ENCODE results near the gene SIN3A. TPM values are rescaled to one million over a fixed set of nuclear protein-coding genes. Genes with fewer than 3 reads are reported as not detected.
"Not testable (repeated sequence)": the region's sequence is repeated elsewhere in the genome, so short reads cannot be mapped to it uniquely, and the experiment has no call there.

The SIN3A gene
- total RNA-seq (100 to 1,000 TPM; 166 to 169 TPM), total RNA-seq (122 to 153 reads per million in 2 donors)

GRCh38 chr15:75451674-75452363 lies at the start of gene SIN3A:
Gene SIN3A (minus strand): TSS chr15:75451690. CDS start chr15:75430375, 21,315 bp downstream.
- Mint-ChIP-seq H3K4me1 (peaks cover 49% of the 10 kb centered on the region), H3K36me3 (ENCODE audit: low read depth) (no peaks in the 10 kb centered on the region)

DNA sequence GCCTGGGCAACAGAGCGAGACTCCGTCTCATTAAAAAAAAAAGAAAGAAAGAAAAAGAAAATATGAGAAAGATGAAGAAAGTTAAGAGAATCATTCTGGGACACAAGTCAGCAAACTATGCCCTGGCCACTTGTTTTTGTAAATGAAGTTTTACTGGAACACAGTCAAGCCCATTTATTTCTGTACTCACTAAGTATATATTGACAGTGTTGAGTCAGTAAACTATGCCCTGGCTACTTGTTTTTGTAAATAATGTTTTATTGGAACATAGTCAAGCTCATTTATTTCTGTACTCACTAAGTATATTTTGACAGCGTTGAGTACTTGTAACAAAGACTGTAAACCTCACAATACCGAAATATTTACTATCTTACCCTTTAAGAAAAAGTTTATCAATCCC lies 42.2 kb upstream of the SIN3A start:
- no peaks in the 10 kb centered on the region for H3K27me3 Mint-ChIP-seq
- H3K4me1 Mint-ChIP-seq: peaks cover 4% of the 10 kb centered on the region
- no peak overlapping the region for H3K4me3 Mint-ChIP-seq
- DNase-seq (no peak), ATAC-seq (no peak)
- no peak overlapping the region for H3K27ac Mint-ChIP-seq
- H3K9me3 ChIP-seq (ENCODE audit: control insufficient read depth, low read length, poor library complexity, severe bottlenecking): no peaks in the 10 kb centered on the region
- peaks cover 5% of the 10 kb centered on the region for H3K36me3 Mint-ChIP-seq (ENCODE audit: low read depth)

More at GRCh38 chr15:75451674-75452363, at the start of gene SIN3A:
- H3K27ac Mint-ChIP-seq: peak within 1 kb of the TSS; percentile 96
- ATAC-seq: peak; percentile 58
- DNase-seq: peak; percentile 93 to 98 (median 97)
- H3K4me3 Mint-ChIP-seq: peak within 1 kb of the TSS; percentile 98
- H3K9me3 ChIP-seq (ENCODE audit: control insufficient read depth, low read length, poor library complexity, severe bottlenecking): no peaks in the 10 kb centered on the region
- H3K27me3 Mint-ChIP-seq: no peaks in the 10 kb centered on the region

- H3K36me3 Mint-ChIP-seq (ENCODE audit: low read depth): no peaks in the 10 kb centered on the region
- H3K27me3 Mint-ChIP-seq: no peaks in the 10 kb centered on the region
- no peak overlapping the region for H3K4me3 Mint-ChIP-seq
- no peaks in the 10 kb centered on the region for H3K9me3 ChIP-seq (ENCODE audit: control insufficient read depth, low read length, poor library complexity, severe bottlenecking)
- H3K4me1 Mint-ChIP-seq: peaks cover 15% of the 10 kb centered on the region
- DNase-seq (no peak), ATAC-seq (no peak)
- H3K27ac Mint-ChIP-seq: peak overlapping the region; percentile 30
Observed at GRCh38 chr15:75483961-75484360, 32.5 kb upstream of the SIN3A start.

DNA sequence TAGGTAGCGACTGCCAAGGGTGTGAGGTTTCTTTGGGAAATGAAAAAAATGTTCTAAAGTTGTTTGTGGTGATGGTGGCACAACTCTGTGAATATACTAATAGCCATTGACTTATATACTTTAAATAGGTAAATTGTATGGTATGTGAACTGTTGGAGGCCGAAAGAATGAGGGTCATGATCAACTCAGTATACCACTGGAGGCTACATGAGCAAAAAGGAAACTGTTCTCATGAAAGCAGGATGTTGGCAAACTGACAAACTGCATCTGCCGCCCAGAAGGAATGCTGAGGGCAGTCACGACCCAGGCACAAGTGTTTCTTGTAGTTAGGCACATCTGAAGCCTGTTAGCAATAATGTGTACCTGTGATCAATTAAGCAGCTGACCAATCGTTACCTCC lies 32.1 kb upstream of the SIN3A start:
- Mint-ChIP-seq H3K4me1 (peaks cover 15% of the 10 kb centered on the region), H3K27ac (peak overlapping the region; percentile 30)
- not testable (repeated sequence) for H3K27me3 Mint-ChIP-seq; DNase-seq; H3K9me3 ChIP-seq (ENCODE audit: control insufficient read depth, low read length, poor library complexity, severe bottlenecking); H3K36me3 Mint-ChIP-seq (ENCODE audit: low read depth); H3K4me3 Mint-ChIP-seq; ATAC-seq

GRCh38 chr15:75483106-75483505 lies 31.6 kb upstream of the SIN3A start:
- peaks cover 2% of the 10 kb centered on the region for H3K36me3 Mint-ChIP-seq (ENCODE audit: low read depth)
- H3K27me3 Mint-ChIP-seq: no peaks in the 10 kb centered on the region
- H3K4me1 Mint-ChIP-seq: peaks cover 15% of the 10 kb centered on the region
- ATAC-seq (no peak), DNase-seq (no peak)
- H3K4me3 Mint-ChIP-seq: no peak overlapping the region
- peak overlapping the region; percentile 30 for H3K27ac Mint-ChIP-seq
- no peaks in the 10 kb centered on the region for H3K9me3 ChIP-seq (ENCODE audit: control insufficient read depth, low read length, poor library complexity, severe bottlenecking)

DNA sequence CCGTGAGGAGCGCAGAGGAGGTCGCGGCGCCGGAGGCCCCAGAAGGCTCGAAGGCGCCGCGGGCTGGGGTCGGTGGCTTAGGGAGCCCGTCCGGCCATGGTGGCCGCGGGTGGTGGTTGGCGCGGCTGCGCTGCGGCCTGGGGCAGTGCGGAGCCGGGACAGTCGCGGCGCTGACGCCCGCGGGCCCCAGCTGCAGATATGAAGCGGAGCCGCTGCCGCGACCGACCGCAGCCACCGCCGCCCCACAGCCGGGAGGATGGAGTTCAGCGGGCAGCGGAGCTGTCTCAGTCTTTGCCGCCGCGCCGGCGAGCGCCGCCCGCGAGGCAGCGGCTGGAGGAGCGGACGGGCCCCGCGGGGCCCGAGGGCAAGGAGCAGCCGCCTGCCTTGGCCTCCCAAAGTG lies 29.0 kb upstream of the SIN3A start:
- not testable (repeated sequence) for ATAC-seq; DNase-seq; H3K36me3 Mint-ChIP-seq (ENCODE audit: low read depth)

DNA sequence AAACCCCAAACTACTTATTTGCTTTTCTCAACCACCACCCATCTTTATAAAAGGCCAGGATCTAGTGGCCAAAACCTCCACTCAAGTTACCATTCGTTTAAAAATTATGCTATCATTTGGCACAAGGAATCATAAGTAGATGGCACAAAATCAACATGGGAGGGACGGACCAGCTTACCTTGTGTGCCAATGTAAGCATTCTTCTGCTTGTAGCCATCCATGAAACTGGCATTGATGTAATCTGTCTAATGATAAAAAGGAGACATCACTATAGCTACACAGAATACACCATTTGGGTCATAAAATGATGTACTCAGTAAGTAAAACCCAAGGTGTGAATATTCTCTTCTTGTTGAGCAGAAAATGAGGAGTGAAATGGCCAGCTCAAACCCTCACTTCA lies 28.2 kb upstream of the SIN3A start:
- no peaks in the 10 kb centered on the region for H3K27me3 Mint-ChIP-seq
- no peaks in the 10 kb centered on the region for H3K9me3 ChIP-seq (ENCODE audit: control insufficient read depth, low read length, poor library complexity, severe bottlenecking)
- H3K4me3 Mint-ChIP-seq: no peak overlapping the region
- peaks cover 4% of the 10 kb centered on the region for H3K36me3 Mint-ChIP-seq (ENCODE audit: low read depth)
- DNase-seq: no peak
- H3K27ac Mint-ChIP-seq: peak overlapping the region; percentile 34
- peaks cover 11% of the 10 kb centered on the region for H3K4me1 Mint-ChIP-seq
- no peak for ATAC-seq

More for the DNA sequence above, 29.0 kb upstream of the SIN3A start:
- H3K4me3 Mint-ChIP-seq; H3K27ac Mint-ChIP-seq; H3K9me3 ChIP-seq (ENCODE audit: control insufficient read depth, low read length, poor library complexity, severe bottlenecking); H3K27me3 Mint-ChIP-seq: not testable (repeated sequence)
- H3K4me1 Mint-ChIP-seq: peaks cover 15% of the 10 kb centered on the region

DNA sequence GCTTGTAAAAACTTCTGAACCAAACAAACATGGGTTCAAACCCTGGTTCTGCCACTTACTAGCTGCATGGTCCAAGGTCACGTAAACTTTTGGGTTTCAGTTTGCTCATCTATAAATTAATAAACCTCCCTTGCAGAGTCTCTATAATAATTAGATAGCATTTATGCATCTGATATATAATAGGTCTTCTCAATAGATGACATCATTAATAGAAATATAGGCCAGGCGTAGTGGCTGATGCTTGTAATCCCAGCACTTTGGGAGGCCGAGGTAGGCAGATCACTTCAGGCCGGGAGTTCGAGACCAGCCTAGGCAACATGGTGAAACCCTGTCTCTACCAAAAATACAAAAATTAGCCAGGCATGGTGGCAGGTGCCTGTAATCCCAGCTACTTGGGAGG lies 25.6 kb upstream of the SIN3A start:
- H3K4me3 Mint-ChIP-seq; H3K4me1 Mint-ChIP-seq; H3K36me3 Mint-ChIP-seq (ENCODE audit: low read depth); H3K27ac Mint-ChIP-seq; DNase-seq; ATAC-seq; H3K9me3 ChIP-seq (ENCODE audit: control insufficient read depth, low read length, poor library complexity, severe bottlenecking); H3K27me3 Mint-ChIP-seq: not testable (repeated sequence)

- no peak for ATAC-seq
- no peaks in the 10 kb centered on the region for H3K9me3 ChIP-seq (ENCODE audit: control insufficient read depth, low read length, poor library complexity, severe bottlenecking)
- Mint-ChIP-seq H3K4me3 (no peak overlapping the region), H3K27ac (peak overlapping the region; percentile 6), H3K27me3 (no peaks in the 10 kb centered on the region), H3K4me1 (peaks cover 6% of the 10 kb centered on the region), H3K36me3 (ENCODE audit: low read depth) (peaks cover 13% of the 10 kb centered on the region)
- DNase-seq: no peak
Observed at GRCh38 chr15:75468913-75469598, 17.6 kb upstream of the SIN3A start.

- ATAC-seq: no peak
- no peaks in the 10 kb centered on the region for H3K9me3 ChIP-seq (ENCODE audit: control insufficient read depth, low read length, poor library complexity, severe bottlenecking)
- no peaks in the 10 kb centered on the region for H3K36me3 Mint-ChIP-seq (ENCODE audit: low read depth)
- H3K27ac Mint-ChIP-seq: no peak overlapping the region
- H3K4me3 Mint-ChIP-seq: no peak overlapping the region
- H3K27me3 Mint-ChIP-seq: no peaks in the 10 kb centered on the region
- peaks cover 11% of the 10 kb centered on the region for H3K4me1 Mint-ChIP-seq
- no peak for DNase-seq
Observed at GRCh38 chr15:75460646-75461045, 9.2 kb upstream of the SIN3A start.

- Mint-ChIP-seq H3K27me3 (no peaks in the 10 kb centered on the region), H3K27ac (no peak overlapping the region), H3K36me3 (ENCODE audit: low read depth) (no peaks in the 10 kb centered on the region), H3K4me3 (no peak overlapping the region), H3K4me1 (peaks cover 9% of the 10 kb centered on the region)
- no peak for ATAC-seq
- DNase-seq: no peak
- H3K9me3 ChIP-seq (ENCODE audit: control insufficient read depth, low read length, poor library complexity, severe bottlenecking): no peaks in the 10 kb centered on the region
Observed at GRCh38 chr15:75459581-75459980, 8.1 kb upstream of the SIN3A start.

- H3K4me1 Mint-ChIP-seq: peaks cover 23% of the 10 kb centered on the region
- H3K27ac Mint-ChIP-seq: peak overlapping the region; percentile 96
- ATAC-seq: no peak
- DNase-seq: no peak
- H3K36me3 Mint-ChIP-seq (ENCODE audit: low read depth): no peaks in the 10 kb centered on the region
- H3K4me3 Mint-ChIP-seq: peak overlapping the region; percentile 98
- H3K27me3 Mint-ChIP-seq: no peaks in the 10 kb centered on the region
- no peaks in the 10 kb centered on the region for H3K9me3 ChIP-seq (ENCODE audit: control insufficient read depth, low read length, poor library complexity, severe bottlenecking)
Observed at GRCh38 chr15:75456710-75457109, 5.2 kb upstream of the SIN3A start.

GRCh38 chr15:75455982-75456531 lies 4.6 kb upstream of the SIN3A start:
- H3K4me3 Mint-ChIP-seq: peak overlapping the region; percentile 98
- ATAC-seq (no peak), DNase-seq (peak in 1 of 3 donors; percentile 35)
- H3K27ac Mint-ChIP-seq: peak overlapping the region; percentile 96
- H3K9me3 ChIP-seq (ENCODE audit: control insufficient read depth, low read length, poor library complexity, severe bottlenecking): no peaks in the 10 kb centered on the region
- no peaks in the 10 kb centered on the region for H3K27me3 Mint-ChIP-seq
- H3K36me3 Mint-ChIP-seq (ENCODE audit: low read depth): no peaks in the 10 kb centered on the region
- peaks cover 23% of the 10 kb centered on the region for H3K4me1 Mint-ChIP-seq

Data from T-helper 17 cell (primary cell).